GM10847 (cell line): ENCODE measurements around the gene NUDT3.

Experiments used
- POLR2A ChIP-seq: IDR thresholded peaks from 2 replicates; pipeline ENCODE4 v1.6.1; 2011; ENCODE audit not compliant: insufficient read length; ENCODE audit errors: extremely low read depth

The NUDT3 gene

DNA sequence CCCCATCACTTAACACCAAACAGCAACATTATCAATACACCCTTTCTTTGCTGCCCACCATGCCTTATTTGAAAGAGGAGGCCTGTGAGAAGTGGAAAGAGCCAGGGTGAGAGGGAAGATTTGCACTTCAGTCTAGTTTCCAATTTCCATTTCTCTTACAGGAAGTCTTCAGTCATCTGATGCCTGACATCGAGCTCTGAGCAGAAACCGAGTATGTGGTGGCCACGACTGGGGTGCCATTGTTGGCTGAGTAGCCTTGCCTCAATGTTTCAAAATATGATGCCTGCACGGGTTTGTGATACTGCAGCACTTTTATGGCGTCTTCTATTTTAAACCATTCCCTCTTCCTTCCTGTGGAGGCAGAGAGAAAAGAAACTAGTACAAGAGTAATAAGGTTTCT is 103.9 kb downstream of the NUDT3 start:
- no peak for TF ChIP-seq POLR2A

DNA sequence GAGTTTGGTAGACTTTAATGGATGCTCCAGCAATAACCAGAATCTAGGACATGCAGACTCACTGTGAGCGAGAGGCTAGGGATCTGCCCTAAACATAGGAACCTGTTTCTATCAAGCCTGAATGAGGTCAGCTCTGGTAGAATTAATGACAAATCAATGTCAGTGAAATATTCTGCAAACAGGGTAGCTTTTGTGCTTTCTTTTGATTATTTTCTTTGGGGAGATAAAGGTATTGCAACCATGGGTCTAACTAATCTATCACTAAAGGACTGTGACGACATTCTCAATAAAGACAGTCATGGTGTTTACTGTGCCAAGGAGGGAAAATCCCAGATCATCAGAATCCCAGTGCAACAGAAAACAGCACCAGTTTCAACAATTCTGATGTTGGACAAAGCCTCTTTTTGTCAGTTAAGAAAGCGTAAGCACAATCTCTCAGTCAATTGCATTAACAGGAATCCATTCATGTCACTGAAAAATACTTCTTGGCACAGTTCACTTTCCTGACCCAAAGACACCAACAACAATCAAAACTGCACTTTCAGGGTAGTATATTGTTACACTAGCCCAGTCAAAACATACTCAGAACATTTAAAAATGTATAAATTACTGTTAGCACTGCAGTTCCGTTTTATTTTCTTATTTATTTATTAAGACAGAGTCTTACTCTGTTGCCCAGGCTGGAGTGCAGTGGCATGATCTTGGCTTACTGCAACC is 106.9 kb downstream of the NUDT3 start:
- TF ChIP-seq POLR2A: no peak

DNA sequence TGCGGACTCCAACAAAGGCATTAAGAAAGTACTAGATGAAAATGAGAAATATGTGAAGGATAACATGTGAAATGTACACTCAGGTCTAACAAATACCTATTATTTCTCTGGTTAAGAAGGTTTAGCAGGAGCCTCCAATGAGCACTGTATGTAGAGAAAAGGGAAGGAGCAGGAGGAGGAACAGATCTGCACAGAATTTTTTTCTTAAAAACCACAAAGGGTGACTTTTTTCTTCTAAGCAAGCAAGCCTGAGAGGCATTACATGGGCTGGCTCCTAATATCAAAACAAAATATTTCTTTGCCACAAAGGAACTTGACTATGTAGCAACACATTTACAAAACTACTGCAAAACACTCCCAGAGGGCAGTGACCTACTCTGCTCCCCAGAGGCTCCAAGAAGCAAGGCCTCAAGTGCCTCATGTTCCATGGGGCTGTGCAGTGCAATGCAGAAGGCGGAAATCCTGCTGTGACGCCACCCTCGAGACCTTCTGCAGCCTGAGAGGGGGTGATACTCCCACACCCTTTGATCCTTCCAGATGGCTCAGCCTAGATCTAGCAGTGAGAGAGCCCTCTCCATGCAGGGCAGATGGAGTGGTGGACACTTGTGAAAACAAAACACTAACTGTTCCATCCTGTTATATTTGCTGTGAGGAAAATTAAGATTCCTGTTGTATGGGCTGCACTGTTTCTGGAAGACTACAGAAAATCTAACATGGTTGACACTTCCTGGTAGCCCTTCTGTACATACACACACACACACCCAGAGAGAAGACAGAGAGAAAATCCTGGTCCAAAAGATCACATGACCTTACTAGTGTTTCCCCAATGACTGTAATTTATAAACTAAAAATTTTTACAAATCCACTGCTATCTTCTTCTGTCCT is 107.7 kb downstream of the NUDT3 start:
- no peak for TF ChIP-seq POLR2A

DNA sequence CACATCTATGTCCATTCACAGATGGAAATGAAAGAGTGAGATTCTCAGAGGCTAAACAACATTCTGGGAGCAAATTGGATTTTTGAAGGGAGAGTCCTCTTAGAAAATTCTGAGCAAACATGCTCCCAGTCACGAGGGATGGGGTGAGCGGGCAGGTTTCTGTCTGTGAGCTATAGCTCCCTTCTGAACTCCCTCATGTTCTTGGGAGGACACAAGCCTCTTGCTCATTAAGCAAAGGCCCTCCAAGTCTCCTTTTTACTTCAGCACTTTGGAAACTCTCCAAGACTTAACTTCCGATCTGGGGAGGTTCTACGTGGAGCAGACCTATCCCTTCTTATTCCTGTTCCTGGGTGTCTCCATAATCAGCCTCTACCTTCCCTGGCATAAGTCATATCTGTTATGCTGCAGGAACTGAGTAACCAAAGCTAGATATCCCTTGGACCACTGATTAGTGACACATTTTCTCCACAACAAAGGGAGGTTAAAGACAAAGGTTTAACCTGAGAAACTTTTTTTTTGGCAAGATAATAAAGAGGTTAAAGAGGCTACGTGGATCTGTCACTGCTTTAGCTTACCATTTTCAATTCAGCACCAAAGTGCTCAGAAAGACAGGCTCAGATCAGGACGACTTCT is 110.7 kb downstream of the NUDT3 start:
- no peak for TF ChIP-seq POLR2A

DNA sequence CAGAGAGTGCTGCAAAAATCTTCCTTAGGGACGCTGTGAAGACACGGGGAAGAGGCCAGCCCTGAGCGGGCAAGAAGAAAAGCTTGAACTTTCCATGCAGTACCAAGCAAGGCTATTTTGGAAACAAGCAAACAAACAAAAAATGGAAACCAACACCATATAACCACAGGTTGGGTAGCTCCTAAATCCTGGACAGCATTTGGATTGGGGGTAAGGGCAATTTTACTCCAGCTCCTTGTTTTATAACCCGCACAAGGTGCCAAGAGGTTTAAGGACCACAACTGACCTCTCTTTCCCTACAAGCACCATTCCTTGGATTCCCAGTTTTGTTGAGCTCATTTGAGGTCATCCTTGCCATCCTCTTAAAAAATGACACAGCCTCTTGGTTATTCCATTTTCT is 112.3 kb downstream of the NUDT3 start:
- no peak for TF ChIP-seq POLR2A

DNA sequence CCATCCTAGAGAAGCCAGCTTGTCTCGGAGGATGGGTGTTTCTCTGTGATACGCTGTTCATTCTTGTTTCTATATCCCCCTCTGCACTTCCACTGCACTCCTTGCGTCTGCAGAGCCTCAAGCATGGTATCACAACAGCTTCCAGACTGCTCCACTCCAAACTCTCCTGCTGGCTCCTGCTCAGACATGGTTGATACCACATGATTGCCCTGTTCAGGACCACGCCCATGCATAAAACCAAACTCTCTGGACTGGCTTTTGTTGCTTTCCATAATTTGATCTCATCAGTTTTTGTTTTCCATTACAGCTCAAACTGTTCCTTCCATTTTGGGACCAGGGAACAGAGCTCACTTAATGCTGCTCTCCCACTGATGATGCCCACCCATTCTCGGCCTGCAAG is 113.6 kb downstream of the NUDT3 start:
- no peak for TF ChIP-seq POLR2A

DNA sequence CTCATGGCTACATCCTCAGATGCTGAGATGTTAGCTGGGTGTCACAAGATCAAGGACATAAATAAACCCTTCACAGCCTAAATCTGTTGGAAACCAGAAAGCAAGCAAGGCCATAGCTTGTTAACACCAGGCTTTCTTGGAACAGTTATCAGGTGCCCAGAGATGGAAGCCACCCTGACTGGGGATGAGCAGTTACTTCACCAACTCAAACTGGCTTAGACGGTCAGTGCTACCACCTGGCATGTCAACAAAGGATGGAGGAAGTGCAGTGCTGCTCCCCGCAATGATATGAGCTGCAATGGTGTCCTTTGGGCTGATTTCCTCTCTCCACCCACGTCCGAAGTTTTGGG is 114.7 kb downstream of the NUDT3 start:
- no peak for TF ChIP-seq POLR2A

DNA sequence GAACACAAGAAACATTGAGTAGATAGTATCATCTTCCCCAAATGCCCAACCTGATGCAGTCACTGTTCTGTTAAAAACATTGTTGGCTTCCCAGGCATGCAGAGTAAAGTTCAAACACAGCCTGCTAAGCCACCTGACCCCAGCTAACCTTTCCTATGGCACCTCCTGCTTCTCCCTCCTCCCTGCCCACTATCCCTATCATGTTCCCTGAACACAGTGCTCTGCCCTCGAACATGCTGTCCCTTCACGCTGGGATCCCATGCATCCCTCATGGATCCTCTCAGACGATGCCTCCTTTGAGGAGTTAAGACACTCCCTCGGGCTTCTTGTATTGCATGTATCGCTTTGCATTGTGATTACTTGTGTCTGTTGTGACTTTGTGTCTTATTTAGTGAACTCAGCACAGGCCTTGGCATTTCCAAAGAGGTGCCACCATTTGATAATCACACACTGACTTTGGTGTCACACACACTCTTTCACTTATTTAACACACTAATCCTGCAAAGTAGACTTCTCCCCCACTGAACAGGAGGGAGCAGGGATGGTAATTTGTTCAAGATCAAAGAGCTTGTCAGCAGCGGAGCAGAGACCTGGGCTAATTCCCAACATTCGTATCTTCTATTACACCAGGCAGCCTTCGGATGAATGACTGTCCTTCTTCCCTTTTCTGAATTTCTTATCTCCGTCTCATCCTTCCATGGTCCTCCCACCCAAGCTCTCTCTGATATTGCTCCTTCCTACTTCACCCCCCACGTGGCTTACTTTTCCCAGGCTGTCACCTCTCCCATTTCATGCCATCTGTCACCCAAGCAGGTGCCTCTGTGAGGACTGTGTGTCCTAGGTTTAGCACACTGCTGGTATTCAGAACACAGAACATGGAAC is 115.3 kb downstream of the NUDT3 start:
- TF ChIP-seq POLR2A: no peak

DNA sequence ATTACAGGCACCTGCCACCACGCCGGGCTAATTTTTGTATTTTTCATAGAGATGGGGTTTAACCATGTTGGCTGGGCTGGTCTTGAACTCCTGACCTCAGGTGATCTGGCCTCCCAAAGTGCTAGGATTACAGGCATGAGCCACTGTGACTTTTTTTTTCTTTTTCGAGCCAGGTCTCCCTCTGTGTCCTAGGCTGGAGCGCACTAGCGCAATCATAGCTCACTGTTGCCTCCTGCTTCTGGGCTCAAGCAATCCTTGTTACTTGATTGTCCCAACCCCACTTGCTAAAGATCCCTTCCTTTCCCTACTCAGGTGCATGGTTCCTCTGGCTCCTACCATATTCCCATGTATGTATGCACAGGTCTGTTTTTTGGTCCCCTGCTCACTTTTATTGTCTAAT is 116.3 kb downstream of the NUDT3 start:
- TF ChIP-seq POLR2A: no peak

DNA sequence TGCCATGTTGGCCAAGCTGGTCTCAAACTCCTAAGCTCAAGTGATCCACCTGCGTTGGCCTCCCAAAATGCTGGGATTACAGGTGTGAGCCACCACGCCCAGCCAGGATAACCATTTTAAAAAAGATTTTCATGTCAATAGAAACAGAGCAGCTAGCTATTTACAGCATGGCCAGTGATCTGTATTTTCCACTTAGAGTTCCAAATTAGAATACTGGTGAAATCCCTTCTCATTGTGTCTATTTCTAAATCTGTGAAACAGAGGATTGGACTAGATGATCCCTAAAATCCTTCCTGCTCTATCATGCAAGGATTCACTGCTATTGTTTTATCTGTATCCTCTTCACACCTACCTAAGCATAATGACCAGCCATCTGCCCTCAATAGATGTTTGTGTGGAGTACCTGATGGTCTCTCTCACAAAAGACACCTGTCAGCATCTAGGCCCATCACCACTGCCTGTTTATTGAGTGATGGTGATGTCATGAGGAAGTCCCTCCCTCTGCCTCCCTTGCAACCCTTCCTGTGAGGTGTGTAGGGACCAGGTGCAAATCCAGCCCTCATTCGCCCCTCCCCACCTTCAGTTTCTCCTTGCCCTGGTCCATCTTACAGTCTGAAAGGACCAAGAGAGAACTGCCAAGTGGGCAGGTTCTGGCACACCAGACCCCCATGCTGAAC is 117.2 kb downstream of the NUDT3 start:
- TF ChIP-seq POLR2A: no peak

DNA sequence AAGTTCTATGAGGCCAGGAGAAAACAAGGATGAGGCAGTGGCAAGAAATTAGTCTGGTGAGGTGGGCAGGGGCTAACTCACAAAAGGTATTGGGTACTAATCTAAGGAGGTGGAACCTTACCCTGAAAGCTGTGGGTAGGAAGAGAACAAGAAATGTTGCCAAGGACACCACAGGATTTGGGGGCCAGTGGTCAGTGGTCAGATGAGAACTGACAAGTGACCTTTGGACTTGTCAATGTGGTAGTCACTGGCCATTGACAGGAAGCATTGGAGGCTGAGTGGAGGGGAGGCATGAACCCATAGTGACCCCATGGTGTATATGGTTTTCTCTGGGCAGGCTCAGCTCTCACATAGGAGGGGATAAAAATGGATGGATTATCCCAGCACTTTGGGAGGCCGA is 118.3 kb downstream of the NUDT3 start:
- TF ChIP-seq POLR2A: no peak

DNA sequence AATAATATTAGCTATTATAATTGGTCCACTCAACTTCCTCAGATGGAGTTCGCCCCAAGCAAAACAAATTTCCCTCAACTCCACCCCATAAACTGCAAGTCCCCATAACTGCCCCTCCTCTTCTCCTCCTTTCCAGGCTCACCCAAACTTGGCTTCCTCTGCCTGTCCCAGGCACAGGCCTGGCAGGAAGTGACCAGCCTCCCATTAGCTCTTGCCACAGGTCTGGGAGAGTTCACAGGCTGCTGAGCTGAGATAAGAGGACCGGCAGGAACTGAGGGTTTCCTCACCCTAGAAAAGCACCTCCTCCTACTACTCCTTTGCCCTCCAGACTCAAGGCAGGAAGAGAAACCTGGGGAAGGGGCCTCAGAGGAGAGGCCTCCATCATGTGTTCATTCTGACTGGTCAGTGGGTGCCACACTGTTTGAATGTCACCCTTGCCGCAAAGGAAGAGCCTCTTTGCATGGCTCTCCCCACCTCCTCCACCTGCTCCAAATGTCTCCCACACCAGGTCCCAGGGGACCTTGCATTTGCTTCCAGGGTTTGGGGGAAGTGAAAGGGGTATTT is 119.1 kb downstream of the NUDT3 start:
- TF ChIP-seq POLR2A: no peak

DNA sequence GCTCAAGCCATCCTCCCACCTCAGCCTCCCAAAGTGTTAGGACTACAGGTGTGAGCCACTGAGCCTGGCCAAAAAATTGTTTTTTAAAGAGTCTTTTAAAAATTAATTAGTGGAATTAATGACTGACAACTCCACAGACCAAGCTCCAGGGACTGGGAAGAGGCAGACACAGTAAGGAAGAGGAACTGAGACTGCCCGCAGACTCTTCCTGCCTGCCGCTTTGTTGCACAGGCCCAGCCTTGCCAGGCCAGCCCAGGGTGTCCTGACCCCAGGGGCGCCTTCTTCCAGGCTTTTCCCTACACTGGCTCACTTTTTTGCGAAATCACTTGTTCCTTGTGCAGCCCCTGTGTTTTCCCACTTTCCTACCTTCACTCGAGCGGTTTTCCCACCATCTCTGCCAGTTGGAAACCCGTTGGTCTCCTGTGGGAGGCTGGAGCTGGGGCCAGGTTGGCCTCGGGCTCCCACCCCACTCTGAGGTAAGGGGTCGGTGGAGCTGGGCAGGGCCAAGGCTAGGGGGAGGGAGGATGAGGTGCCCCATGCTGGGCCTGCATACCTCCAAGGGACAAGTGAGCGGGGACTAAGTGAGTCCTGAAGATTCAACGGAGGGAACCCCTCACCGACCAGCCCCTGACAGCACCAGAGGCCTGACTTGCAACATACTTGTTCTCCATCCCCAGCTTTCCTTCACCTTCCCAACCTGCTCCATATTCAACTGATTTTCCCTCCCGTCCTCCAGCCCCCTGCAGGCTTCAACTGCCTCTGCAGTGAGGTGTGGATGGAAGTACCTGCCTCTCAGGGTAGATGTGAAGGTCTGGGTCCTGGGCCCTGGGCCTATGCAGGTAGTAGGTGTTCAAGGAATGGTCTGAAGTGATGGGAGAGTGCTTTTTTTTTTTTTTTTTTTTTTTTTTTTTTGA is 120.2 kb downstream of the NUDT3 start:
- no peak for TF ChIP-seq POLR2A
